Nephron progenitor cell (in vitro differentiated cells): Measurements from ENCODE around the gene UBN1.

Source experiments
- DNase-seq: peaks from one replicate; pipeline ENCODE4 v3.0.0; 2021
- H3K27ac Mint-ChIP-seq: 2 replicates; pipeline ENCODE4 v1.8.0; 2021; ENCODE audit warnings: mild to moderate bottlenecking, moderate library complexity, mixed read lengths
- H3K27me3 Mint-ChIP-seq: 2 replicates; pipeline ENCODE4 v1.8.0; 2021; ENCODE audit warnings: mild to moderate bottlenecking, low read depth, mixed read lengths; ENCODE audit not compliant: poor library complexity
- H3K36me3 Mint-ChIP-seq: 2 replicates; pipeline ENCODE4 v1.8.0; 2021; ENCODE audit warnings: low read depth, mixed read lengths
- H3K4me1 Mint-ChIP-seq: 2 replicates; pipeline ENCODE4 v1.8.0; 2021; ENCODE audit warnings: mixed read lengths
- H3K4me3 Mint-ChIP-seq: 2 replicates; pipeline ENCODE4 v1.8.0; 2021; ENCODE audit warnings: mild to moderate bottlenecking, moderate library complexity, mixed read lengths
- H3K9me3 Mint-ChIP-seq: 2 replicates; pipeline ENCODE4 v1.8.0; 2021; ENCODE audit warnings: mild to moderate bottlenecking, moderate library complexity, mixed read lengths
- TF ChIP-seq, protein P1 (sequence below): fragments of 200-600 bp; sonication (generic); IDR thresholded peaks from 2 replicates; pipeline ENCODE4 v1.5.0; 2021; ENCODE audit warnings: antibody characterized with exemption

UBN1 gene

GRCh38 chr16:4880006-4880580 is 32.8 kb downstream of the UBN1 start:
- Mint-ChIP-seq H3K9me3 (no peaks in the 10 kb centered on the region), H3K27ac (no peak overlapping the region), H3K4me3 (no peak overlapping the region), H3K36me3 (peaks cover 64% of the 10 kb centered on the region), H3K27me3 (peaks cover 3% of the 10 kb centered on the region), H3K4me1 (no peaks in the 10 kb centered on the region)
- TF ChIP-seq, protein P1, sequence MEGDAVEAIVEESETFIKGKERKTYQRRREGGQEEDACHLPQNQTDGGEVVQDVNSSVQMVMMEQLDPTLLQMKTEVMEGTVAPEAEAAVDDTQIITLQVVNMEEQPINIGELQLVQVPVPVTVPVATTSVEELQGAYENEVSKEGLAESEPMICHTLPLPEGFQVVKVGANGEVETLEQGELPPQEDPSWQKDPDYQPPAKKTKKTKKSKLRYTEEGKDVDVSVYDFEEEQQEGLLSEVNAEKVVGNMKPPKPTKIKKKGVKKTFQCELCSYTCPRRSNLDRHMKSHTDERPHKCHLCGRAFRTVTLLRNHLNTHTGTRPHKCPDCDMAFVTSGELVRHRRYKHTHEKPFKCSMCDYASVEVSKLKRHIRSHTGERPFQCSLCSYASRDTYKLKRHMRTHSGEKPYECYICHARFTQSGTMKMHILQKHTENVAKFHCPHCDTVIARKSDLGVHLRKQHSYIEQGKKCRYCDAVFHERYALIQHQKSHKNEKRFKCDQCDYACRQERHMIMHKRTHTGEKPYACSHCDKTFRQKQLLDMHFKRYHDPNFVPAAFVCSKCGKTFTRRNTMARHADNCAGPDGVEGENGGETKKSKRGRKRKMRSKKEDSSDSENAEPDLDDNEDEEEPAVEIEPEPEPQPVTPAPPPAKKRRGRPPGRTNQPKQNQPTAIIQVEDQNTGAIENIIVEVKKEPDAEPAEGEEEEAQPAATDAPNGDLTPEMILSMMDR: no peak
- no peak for DNase-seq

DNA sequence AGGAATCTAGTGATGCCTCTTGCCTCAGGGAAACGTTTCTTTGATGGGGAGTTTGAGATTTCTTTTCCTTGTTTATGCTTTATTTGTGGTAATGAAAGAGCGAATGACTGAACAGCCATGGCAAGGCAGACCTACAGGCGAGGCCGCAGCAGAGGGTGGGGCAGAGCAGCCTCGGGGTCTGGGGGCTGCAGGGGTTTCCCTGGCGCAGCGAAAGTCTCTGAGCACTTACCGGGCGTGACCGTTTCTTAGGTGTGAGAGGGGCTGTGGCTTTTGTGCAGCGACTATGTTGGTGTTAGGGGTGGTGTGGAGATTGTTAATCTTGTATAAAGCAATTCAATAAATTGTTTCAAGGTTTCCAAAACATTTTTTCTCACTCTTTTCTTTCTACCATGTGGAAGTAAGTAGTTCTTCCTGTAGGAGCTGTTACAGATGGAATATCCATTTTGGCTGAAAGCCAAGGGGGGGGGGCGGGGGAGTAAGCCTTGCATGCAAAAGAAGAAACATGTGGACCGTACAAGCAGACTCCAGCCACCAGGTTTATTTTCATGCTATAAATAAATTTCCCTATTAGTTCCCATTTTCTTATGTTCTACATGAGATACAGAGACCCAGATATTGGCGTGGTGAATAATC is 34.8 kb downstream of the UBN1 start:
- H3K27me3 Mint-ChIP-seq: peaks cover 3% of the 10 kb centered on the region
- H3K4me1 Mint-ChIP-seq: no peaks in the 10 kb centered on the region
- peak overlapping the region; percentile 90 for H3K27ac Mint-ChIP-seq
- H3K36me3 Mint-ChIP-seq: peaks cover 70% of the 10 kb centered on the region
- H3K9me3 Mint-ChIP-seq: no peaks in the 10 kb centered on the region
- TF ChIP-seq, protein P1: no peak
- no peak overlapping the region for H3K4me3 Mint-ChIP-seq
- no peak for DNase-seq

- Mint-ChIP-seq H3K4me3 (no peak overlapping the region), H3K27ac (peak overlapping the region; percentile 90), H3K4me1 (no peaks in the 10 kb centered on the region), H3K27me3 (peaks cover 3% of the 10 kb centered on the region), H3K36me3 (peaks cover 71% of the 10 kb centered on the region), H3K9me3 (no peaks in the 10 kb centered on the region)
- DNase-seq: no peak
- TF ChIP-seq, protein P1: no peak
These were observed 35.5 kb downstream of the UBN1 start for GRCh38 chr16:4882633-4883285.

GRCh38 chr16:4883501-4883900 is 36.2 kb downstream of the UBN1 start:
- Mint-ChIP-seq H3K36me3 (peaks cover 76% of the 10 kb centered on the region), H3K27me3 (peaks cover 3% of the 10 kb centered on the region), H3K4me3 (no peak overlapping the region), H3K4me1 (no peaks in the 10 kb centered on the region), H3K27ac (no peak overlapping the region), H3K9me3 (no peaks in the 10 kb centered on the region)
- DNase-seq: no peak
- TF ChIP-seq, protein P1: no peak

DNA sequence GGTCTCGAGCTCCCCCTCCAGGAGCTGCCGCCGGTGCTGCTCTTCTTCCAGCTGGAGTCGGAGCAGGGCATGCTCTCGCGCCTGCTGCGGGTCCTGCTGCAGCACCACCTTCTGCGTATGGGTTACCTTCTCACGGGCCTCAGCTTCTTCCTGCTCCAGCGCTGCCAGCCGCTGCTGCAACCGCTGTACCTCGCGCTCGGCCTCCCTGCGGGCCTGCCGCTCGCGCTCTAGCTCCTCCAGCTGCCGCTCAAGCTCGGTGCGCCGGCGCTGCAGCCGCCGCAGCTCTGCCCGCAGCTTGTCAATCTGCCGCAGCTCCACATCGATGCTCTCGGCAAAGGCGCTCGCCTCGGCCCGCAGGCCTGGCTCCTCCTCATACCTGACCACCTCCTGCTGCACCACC is 36.9 kb downstream of the UBN1 start:
- TF ChIP-seq, protein P1: no peak
- Mint-ChIP-seq H3K4me1 (no peaks in the 10 kb centered on the region), H3K4me3 (no peak overlapping the region), H3K27ac (no peak overlapping the region), H3K27me3 (peaks cover 3% of the 10 kb centered on the region), H3K9me3 (no peaks in the 10 kb centered on the region), H3K36me3 (peaks cover 72% of the 10 kb centered on the region)
- no peak for DNase-seq
